GM12864 (cell line): ENCODE measurements around the gene ADGRB2.

Experiments used
- DNase-seq: peaks from one replicate; pipeline ENCODE4 v3.0.0-alpha.2; 2011; ENCODE audit warnings: low read depth
- H3K4me3 ChIP-seq: 2 replicates; pipeline ENCODE4 v1.5.1; 2011; ENCODE audit warnings: mild to moderate bottlenecking, low read depth, low read length, control low read depth
- CTCF ChIP-seq: IDR thresholded peaks from 2 replicates; pipeline ENCODE4 v1.5.1; 2011; ENCODE audit warnings: low read depth, mild to moderate bottlenecking, moderate library complexity, low read length, control low read depth, inconsistent platforms; ENCODE audit errors: missing control alignments

Gene ADGRB2

GRCh38 chr1:31781756-31782371, 17.7 kb upstream of the ADGRB2 start:
- H3K4me3 ChIP-seq, result no peak overlapping the region
- no peak for DNase-seq
- no peak for TF ChIP-seq CTCF

GRCh38 chr1:31781138-31781755, 17.1 kb upstream of the ADGRB2 start:
- no peak for DNase-seq
- H3K4me3 ChIP-seq, result no peak overlapping the region
- no peak for TF ChIP-seq CTCF

- H3K4me3 ChIP-seq, result no peak overlapping the region
- no peak for DNase-seq
- no peak for TF ChIP-seq CTCF
Measured at GRCh38 chr1:31780632-31781031, 16.5 kb upstream of the ADGRB2 start.

GRCh38 chr1:31779687-31780086, 15.5 kb upstream of the ADGRB2 start:
- no peak for DNase-seq
- no peak for TF ChIP-seq CTCF
- H3K4me3 ChIP-seq, result no peak overlapping the region

GRCh38 chr1:31778763-31779488, 14.8 kb upstream of the ADGRB2 start:
- DNase-seq, result no peak
- H3K4me3 ChIP-seq, result no peak overlapping the region
- TF ChIP-seq CTCF, result no peak

GRCh38 chr1:31776516-31776915, 12.4 kb upstream of the ADGRB2 start:
- DNase-seq, result no peak
- H3K4me3 ChIP-seq, result no peak overlapping the region
- no peak for TF ChIP-seq CTCF
